K562 (cell line): ENCODE results near the gene CRYBA1. TPM values are rescaled to one million over a fixed set of nuclear protein-coding genes. Genes with fewer than 3 reads are reported as not detected.
A peak's percentile ranks its signal among the peaks of the same experiment; 100 is the strongest.

Source experiments
- ARNT ChIP-seq, 2 experiments: fragments of 450-650 bp; IDR thresholded peaks; 2 replicates each; pipeline ENCODE4 v1.6.1; 2016; ENCODE audit warnings: mild to moderate bottlenecking in 1 of 2
- CBX3 ChIP-seq, 2 experiments: IDR thresholded peaks; 1 replicate in 1 of 2; 2 replicates in 1 of 2; pipeline ENCODE4 v1.6.1; 2012; ENCODE audit warnings: inconsistent platforms in 2 of 2, low read length in 2 of 2, borderline replicate concordance in 1 of 2, control low read depth in 1 of 2
- CTBP1 ChIP-seq: fragments of 450-650 bp; IDR thresholded peaks from 2 replicates; pipeline ENCODE4 v1.6.1; 2016; ENCODE audit warnings: borderline replicate concordance
- DACH1 ChIP-seq: fragments of 450-650 bp; IDR thresholded peaks from 2 replicates; pipeline ENCODE4 v1.6.1; 2018; ENCODE audit not compliant: partially characterized antibody
- EGR1 ChIP-seq: fragments of 450-650 bp; conservative IDR thresholded peaks from 2 replicates; pipeline ENCODE4 v1.6.1; 2017; ENCODE audit warnings: mild to moderate bottlenecking
- GABPB2 ChIP-seq: fragments of 250-450 bp; sonication (Bioruptor Pico); conservative IDR thresholded peaks from 2 replicates; pipeline ENCODE4 v1.5.1; 2021; ENCODE audit warnings: mild to moderate bottlenecking
- HMGN3 ChIP-seq: IDR thresholded peaks from 2 replicates; pipeline ENCODE4 v1.6.1; 2011; ENCODE audit warnings: borderline replicate concordance, low read depth, mild to moderate bottlenecking, mixed read lengths, low read length; ENCODE audit not compliant: insufficient read length; ENCODE audit errors: extremely low read depth
- JUN ChIP-seq, 2 experiments: sonication (generic) in 1 of 2; formaldehyde crosslinking in 1 of 2; IDR thresholded peaks; 2 replicates each; pipeline versions ENCODE4 v1.6.1 to v1.8.0; 2012 to 2022; ENCODE audit warnings: borderline replicate concordance in 2 of 2, mild to moderate bottlenecking in 2 of 2, improper control_type of control experiment in 1 of 2, low read depth in 1 of 2, low read length in 1 of 2, missing genetic modification reagents in 1 of 2
- MECOM ChIP-seq: fragments of 250-450 bp; sonication (Bioruptor Pico); IDR thresholded peaks from 2 replicates; pipeline ENCODE4 v1.8.0; 2022; ENCODE audit warnings: inconsistent platforms
- NBN ChIP-seq: fragments of 450-650 bp; IDR thresholded peaks from 2 replicates; pipeline ENCODE4 v1.6.1; 2016; ENCODE audit warnings: low read depth, mild to moderate bottlenecking
- PCBP1 ChIP-seq: fragments of 200-400 bp; formaldehyde crosslinking; IDR thresholded peaks from 2 replicates; pipeline ENCODE4 v1.6.1; 2018; ENCODE audit warnings: mild to moderate bottlenecking, low read depth, low read length; ENCODE audit not compliant: poor library complexity, severe bottlenecking
- RBBP5 ChIP-seq: fragments of 200-600 bp; sonication (generic); IDR thresholded peaks from 2 replicates; pipeline ENCODE4 v1.6.1; 2012; ENCODE audit warnings: borderline replicate concordance, mild to moderate bottlenecking, low read length, control low read depth, inconsistent platforms; ENCODE audit not compliant: insufficient read depth, poor library complexity, severe bottlenecking
- RBM14 ChIP-seq: fragments of 200-400 bp; formaldehyde crosslinking; IDR thresholded peaks from 2 replicates; pipeline ENCODE4 v1.6.1; 2018; ENCODE audit warnings: low read depth, mild to moderate bottlenecking, low read length, moderate library complexity, borderline replicate concordance; ENCODE audit not compliant: insufficient read depth
- RBM25 ChIP-seq: fragments of 200-400 bp; formaldehyde crosslinking; IDR thresholded peaks from 2 replicates; pipeline ENCODE4 v1.6.1; 2018; ENCODE audit warnings: low read length, low read depth, moderate library complexity; ENCODE audit not compliant: severe bottlenecking
- TBP ChIP-seq: optimal IDR thresholded peaks from 2 replicates; pipeline ENCODE3; 2011; ENCODE audit warnings: low read depth, low read length, improper control_type of control experiment
- ZNF212 ChIP-seq: fragments of 450-650 bp; formaldehyde crosslinking; IDR thresholded peaks from 2 replicates; pipeline ENCODE4 v1.4.0; 2020; ENCODE audit warnings: mild to moderate bottlenecking
- ZNF274 ChIP-seq: IDR thresholded peaks from 2 replicates; pipeline ENCODE4 v1.6.1; 2011; ENCODE audit warnings: low read depth, mild to moderate bottlenecking, low read length, moderate library complexity, borderline replicate concordance
- ZNF3 ChIP-seq: fragments of 250-450 bp; sonication (Bioruptor Pico); IDR thresholded peaks from 2 replicates; pipeline ENCODE4 v1.5.0; 2021; ENCODE audit warnings: mild to moderate bottlenecking, moderate library complexity
- ZNF436 ChIP-seq: fragments of 250-450, 450-650 bp; sonication (Bioruptor Pico); formaldehyde crosslinking; IDR thresholded peaks from 2 replicates; pipeline ENCODE4 v1.7.0; 2020; ENCODE audit warnings: mild to moderate bottlenecking
- polyA plus RNA-seq, 8 experiments: library from polyadenylated mRNA; depleted of rRNA in 4 of 8; stranded (reverse) in 5 of 8; unstranded in 3 of 8; fragments of >200 nt; fragmentation: Nextera tagmentation in 2 of 8; fragmentation: Illumina TruSeq in 1 of 8; extraction: Ambion mirVana in 2 of 8; extraction: Trizol in 1 of 8; gene quantifications; 2 replicates each; pipeline versions ENCODE4 v1.2.1 to v1.2.3, GENCODE V29; 2011 to 2014; ENCODE audit warnings: inconsistent platforms in 1 of 8, missing spikeins in 1 of 8
- total RNA-seq, 7 experiments: library from RNA; depleted of rRNA in 6 of 7; stranded (reverse); fragments of >200 nt in 6 of 7; fragmentation: Illumina TruSeq in 2 of 7; extraction: Trizol in 2 of 7; gene quantifications; 2 replicates each; pipeline versions ENCODE4 v1.2.1 to v1.2.3, GENCODE V29; 2011 to 2021; ENCODE audit warnings: low replicate concordance in 1 of 7
- TF ChIP-seq, protein P1 (sequence below): fragments of 450-650 bp; formaldehyde crosslinking; IDR thresholded peaks from 2 replicates; pipeline ENCODE4 v1.4.0; 2022; ENCODE audit warnings: mild to moderate bottlenecking, moderate library complexity
- TF ChIP-seq, protein P2 (sequence below): fragments of 450-650 bp; formaldehyde crosslinking; IDR thresholded peaks from 2 replicates; pipeline ENCODE4 v1.4.0; 2020; ENCODE audit warnings: mild to moderate bottlenecking, moderate library complexity

The CRYBA1 gene
- total and polyA plus RNA-seq, 9 of the 15 experiments (the other 6 are each of a cell fraction or from before 2014, with no cell fraction given), result not detected

DNA sequence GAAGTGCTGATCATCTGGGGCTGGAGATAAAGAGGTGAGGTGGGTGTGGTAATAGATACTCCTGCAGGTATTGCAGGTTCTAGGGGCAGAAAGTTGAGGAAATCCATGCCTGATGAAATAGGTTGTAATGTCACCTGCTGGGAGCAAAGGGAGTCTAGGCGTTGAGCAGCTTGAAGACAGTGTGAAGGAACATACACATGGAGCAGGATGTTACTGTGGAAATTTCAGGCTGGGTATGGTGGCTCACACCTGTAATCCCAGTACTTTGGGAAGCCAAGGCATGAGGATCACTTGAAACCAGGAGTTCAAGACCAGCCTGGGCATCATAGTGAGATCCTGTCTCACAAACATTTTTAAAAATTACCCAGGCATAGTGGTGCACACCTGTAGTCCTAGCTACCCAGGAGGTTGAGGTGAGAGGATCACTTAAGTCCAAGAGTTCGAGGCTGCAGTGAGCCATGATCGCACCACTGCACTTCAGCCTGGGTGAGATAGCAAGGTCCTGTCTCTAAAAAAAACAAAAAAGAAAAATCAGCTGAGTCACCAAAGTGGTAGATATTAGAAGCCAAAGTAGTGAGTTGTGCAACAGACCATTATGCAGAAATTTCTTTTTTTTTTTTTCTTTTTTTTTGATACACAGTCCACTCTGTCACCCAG is 9.1 kb upstream of the CRYBA1 start (continued):
- TF ChIP-seq NBN, result 0 out of 2 replicates have a peak, but pooled peaks have one; percentile 38
- TF ChIP-seq JUN (IDR thresholded peaks at IDR 0.05; ENCODE audit: borderline replicate concordance, low read depth, low read length), result 0 out of 2 replicates have a peak, but pooled peaks have one; percentile 42
- TF ChIP-seq JUN (CRISPR knock-in tag; IDR thresholded peaks at IDR 0.05; ENCODE audit: borderline replicate concordance), result no peak
- no peak for TF ChIP-seq PCBP1
- TF ChIP-seq, protein P1, sequence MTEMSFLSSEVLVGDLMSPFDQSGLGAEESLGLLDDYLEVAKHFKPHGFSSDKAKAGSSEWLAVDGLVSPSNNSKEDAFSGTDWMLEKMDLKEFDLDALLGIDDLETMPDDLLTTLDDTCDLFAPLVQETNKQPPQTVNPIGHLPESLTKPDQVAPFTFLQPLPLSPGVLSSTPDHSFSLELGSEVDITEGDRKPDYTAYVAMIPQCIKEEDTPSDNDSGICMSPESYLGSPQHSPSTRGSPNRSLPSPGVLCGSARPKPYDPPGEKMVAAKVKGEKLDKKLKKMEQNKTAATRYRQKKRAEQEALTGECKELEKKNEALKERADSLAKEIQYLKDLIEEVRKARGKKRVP (CRISPR knock-in tag), result peak; percentile 81
- no peak for TF ChIP-seq ZNF274
- no peak for TF ChIP-seq GABPB2 (CRISPR knock-in tag)
- TF ChIP-seq ZNF212 (CRISPR knock-in tag), result no peak
- no peak for TF ChIP-seq RBBP5
- TF ChIP-seq TBP, result no peak
- no peak for TF ChIP-seq CBX3 (IDR thresholded peaks at IDR 0.05; ENCODE audit: borderline replicate concordance in 1 of 2, low read length in 2 of 2)
- TF ChIP-seq HMGN3, result no peak
- TF ChIP-seq EGR1, result no peak
- TF ChIP-seq RBM14, result no peak
- 0 out of 2 replicates have a peak, but pooled peaks have one; percentile 26 for TF ChIP-seq MECOM (CRISPR knock-in tag)
- TF ChIP-seq ZNF436 (CRISPR knock-in tag), result no peak
- peak; percentile 93 for TF ChIP-seq CTBP1
- no peak for TF ChIP-seq ZNF3
- TF ChIP-seq, protein P2, sequence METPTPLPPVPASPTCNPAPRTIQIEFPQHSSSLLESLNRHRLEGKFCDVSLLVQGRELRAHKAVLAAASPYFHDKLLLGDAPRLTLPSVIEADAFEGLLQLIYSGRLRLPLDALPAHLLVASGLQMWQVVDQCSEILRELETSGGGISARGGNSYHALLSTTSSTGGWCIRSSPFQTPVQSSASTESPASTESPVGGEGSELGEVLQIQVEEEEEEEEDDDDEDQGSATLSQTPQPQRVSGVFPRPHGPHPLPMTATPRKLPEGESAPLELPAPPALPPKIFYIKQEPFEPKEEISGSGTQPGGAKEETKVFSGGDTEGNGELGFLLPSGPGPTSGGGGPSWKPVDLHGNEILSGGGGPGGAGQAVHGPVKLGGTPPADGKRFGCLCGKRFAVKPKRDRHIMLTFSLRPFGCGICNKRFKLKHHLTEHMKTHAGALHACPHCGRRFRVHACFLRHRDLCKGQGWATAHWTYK (CRISPR knock-in tag), result no peak
- peak in 1 of 2 experiments; percentile 17; a peak in 1 of 4 replicates for TF ChIP-seq ARNT (IDR thresholded peaks at IDR 0.05)
- TF ChIP-seq RBM25, result no peak
- peak; percentile 28 for TF ChIP-seq DACH1
